K562 treated with DMSO at 1 percent for 48 hours (cell line): ENCODE measurements around the gene SND1. TPM values are rescaled to one million over a fixed set of nuclear protein-coding genes. Genes with fewer than 3 reads are reported as not detected.

Experiments used
- total RNA-seq: library from RNA; unstranded; fragments of 300-600 nt; gene quantifications from 2 replicates; pipeline ENCODE4 v1.2.3, GENCODE V29; 2022; ENCODE audit warnings: low replicate concordance; ENCODE audit errors: extremely low read depth

Gene SND1
- 597 and 1,390 TPM in 2 replicates for total RNA-seq

DNA sequence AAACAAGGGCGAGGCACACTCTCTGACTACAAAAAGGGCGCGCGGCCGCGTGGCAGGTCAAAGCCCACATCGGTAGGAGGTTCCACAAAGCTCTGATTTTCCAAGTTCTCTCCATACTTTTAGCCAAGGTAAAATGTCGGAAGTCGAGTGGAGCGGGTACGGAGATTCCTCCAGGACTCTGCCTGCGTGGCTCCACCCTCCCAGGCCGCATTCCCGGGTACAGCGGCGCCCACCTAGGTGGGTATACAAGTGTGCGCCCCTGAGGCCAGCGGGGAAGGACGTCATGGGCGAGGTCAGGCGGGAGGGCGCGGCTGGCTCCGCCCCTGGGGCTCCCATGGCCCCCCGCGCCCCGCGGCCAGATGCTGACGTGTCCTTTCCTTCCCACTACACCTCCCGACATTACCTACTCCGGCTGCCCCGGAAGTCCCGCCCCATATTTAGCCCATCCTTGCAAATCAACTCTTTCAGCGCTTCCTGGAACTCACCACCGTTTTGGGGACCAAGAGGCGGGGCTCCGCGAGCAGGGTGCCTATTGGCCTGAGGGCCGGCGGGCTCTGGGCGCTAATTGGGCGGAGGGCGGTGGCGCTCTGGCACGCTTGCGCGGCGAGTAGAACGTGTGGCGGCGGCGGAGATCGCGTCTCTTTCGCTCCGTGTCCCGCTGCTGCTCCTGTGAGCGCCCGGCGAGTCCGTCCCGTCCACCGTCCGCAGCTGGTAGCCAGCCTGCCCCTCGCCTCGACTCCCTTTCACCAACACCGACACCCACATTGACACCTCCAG lies at the start of gene SND1:
SND1 (plus strand) TSS at position 639 of the 777 bp plus-strand sequence. CDS start 180 bp downstream, outside the sequence.

GRCh38 chr7:127618042-127618441 lies 34.0 kb upstream of the SND1 start, which contains the start of gene PAX4:
PAX4 (minus strand) TSS chr7:127618142; CDS start chr7:127615928, 2,214 bp downstream.

GRCh38 chr7:128030654-128031611 lies 378.9 kb downstream of the SND1 start, which contains the start of gene LRRC4:
LRRC4 (minus strand) TSS chr7:128031437; CDS start chr7:128030640, 797 bp downstream.

Other genes starting within 250 kb of the SND1 start
- gene GCC1, start 66.6 kb upstream of the SND1 start, total RNA-seq: not detected in 2 replicates
- gene ARF5, start 63.8 kb upstream of the SND1 start, total RNA-seq: not detected in 2 replicates
- not detected in 2 replicates for gene FSCN3, start 58.5 kb upstream of the SND1 start, total RNA-seq
- not detected in 2 replicates for gene PAX4, start 34.1 kb upstream of the SND1 start, total RNA-seq